SHP77 treated with DMSO at 0.1 percent for 48 hours (cell line): Measurements from ENCODE around the gene ZNF490.

Source experiments
- DNase-seq: peaks from one replicate; lab custom pipeline; 2025; lab: John Stamatoyannopoulos, UW

The ZNF490 gene

GRCh38 chr19:12543855-12544254, 66.8 kb downstream of the ZNF490 start:
- no peak for DNase-seq
